Calu3 (cell line): ENCODE results near the gene MRPS18A. TPM values are rescaled to one million over a fixed set of nuclear protein-coding genes. Genes with fewer than 3 reads are reported as not detected.

Source experiments
- BruUV-seq: library from RNA; stranded (reverse); fragments of 400-500 nt; replicated peaks from 2 replicates; lab custom pipeline; 2021; lab: Mats Ljungman, UMichigan
- CTCF ChIA-PET: fragments of 300-600 bp; sonication (Branson Sonifier 250); formaldehyde crosslinking; loops from one replicate; lab custom pipeline; 2022; ENCODE audit warnings: antibody characterized with exemption; lab: Charles Lee
- DNase-seq: peaks from one replicate; pipeline ENCODE4 v3.0.0; 2022
- H3K27ac Mint-ChIP-seq: one replicate; pipeline ENCODE4 v1.8.0; 2022; ENCODE audit warnings: mixed read lengths; ENCODE audit not compliant: unreplicated experiment
- H3K27me3 Mint-ChIP-seq: one replicate; pipeline ENCODE4 v1.8.0; 2022; ENCODE audit warnings: mixed read lengths; ENCODE audit not compliant: unreplicated experiment
- H3K36me3 Mint-ChIP-seq: one replicate; pipeline ENCODE4 v1.8.0; 2022; ENCODE audit warnings: mild to moderate bottlenecking, moderate library complexity, mixed read lengths; ENCODE audit not compliant: insufficient read depth, unreplicated experiment
- H3K4me1 Mint-ChIP-seq: one replicate; pipeline ENCODE4 v1.8.0; 2022; ENCODE audit warnings: mild to moderate bottlenecking, low read depth, mixed read lengths; ENCODE audit not compliant: unreplicated experiment
- H3K4me3 Mint-ChIP-seq: one replicate; pipeline ENCODE4 v1.8.0; 2022; ENCODE audit warnings: mild to moderate bottlenecking, low read depth, moderate library complexity, mixed read lengths; ENCODE audit not compliant: unreplicated experiment
- H3K9me3 Mint-ChIP-seq: one replicate; pipeline ENCODE4 v1.8.0; 2022; ENCODE audit warnings: low read depth, mixed read lengths; ENCODE audit not compliant: unreplicated experiment
- intact Hi-C: fragments of 100-400 bp; cut with micrococcal nuclease; formaldehyde crosslinking; loops from one replicate; pipeline ENCODE4 v1.10.0; 2022; ENCODE audit not compliant: unreplicated experiment
- total RNA-seq: library from RNA; stranded (reverse); gene quantifications from 2 replicates; pipeline ENCODE4 v1.2.3, GENCODE V29; 2022
- TF ChIP-seq, protein P1 (sequence below): fragments of 200-600 bp; IDR thresholded peaks from one replicate; pipeline ENCODE4 v1.8.0; 2022; ENCODE audit warnings: antibody characterized with exemption; ENCODE audit not compliant: unreplicated experiment

The MRPS18A gene
- total RNA-seq, 1 experiment from 2014 or later: 88.8 TPM

DNA sequence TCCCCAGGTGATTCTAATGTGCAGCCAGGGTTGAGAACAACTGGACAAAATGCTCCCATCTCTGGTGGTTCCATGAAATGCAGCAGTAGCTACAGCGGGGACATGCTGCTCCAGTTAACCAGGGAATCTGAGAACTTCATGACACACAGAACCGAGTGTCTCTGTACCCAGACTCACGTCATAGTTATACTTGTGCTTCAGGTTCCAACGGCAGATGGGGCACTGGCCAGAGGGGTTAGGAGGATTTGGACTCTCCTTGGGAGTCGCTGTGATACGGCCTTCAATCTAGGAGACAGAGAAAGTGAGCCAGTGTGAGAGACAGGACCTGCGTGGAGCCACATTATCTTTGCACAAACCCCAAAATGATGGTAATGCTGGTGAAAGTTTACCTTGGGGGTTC is 9.2 kb downstream of the MRPS18A start:
- no peak for DNase-seq
- H3K36me3 Mint-ChIP-seq: peaks cover 59% of the 10 kb centered on the region
- no peak overlapping the region for H3K4me3 Mint-ChIP-seq
- intact Hi-C loops: no loop called here
- peaks cover 4% of the 10 kb centered on the region for H3K4me1 Mint-ChIP-seq
- no peak overlapping the region for H3K27ac Mint-ChIP-seq
- BruUV-seq: no TSS peak
- CTCF ChIA-PET: interaction anchor here (0.6 kb wide), 1 partner anchor 15 kb away, joined by 3 read pairs; no protein-coding TSS in a partner anchor
- no peaks in the 10 kb centered on the region for H3K27me3 Mint-ChIP-seq
- H3K9me3 Mint-ChIP-seq: no peaks in the 10 kb centered on the region
- TF ChIP-seq, protein P1, sequence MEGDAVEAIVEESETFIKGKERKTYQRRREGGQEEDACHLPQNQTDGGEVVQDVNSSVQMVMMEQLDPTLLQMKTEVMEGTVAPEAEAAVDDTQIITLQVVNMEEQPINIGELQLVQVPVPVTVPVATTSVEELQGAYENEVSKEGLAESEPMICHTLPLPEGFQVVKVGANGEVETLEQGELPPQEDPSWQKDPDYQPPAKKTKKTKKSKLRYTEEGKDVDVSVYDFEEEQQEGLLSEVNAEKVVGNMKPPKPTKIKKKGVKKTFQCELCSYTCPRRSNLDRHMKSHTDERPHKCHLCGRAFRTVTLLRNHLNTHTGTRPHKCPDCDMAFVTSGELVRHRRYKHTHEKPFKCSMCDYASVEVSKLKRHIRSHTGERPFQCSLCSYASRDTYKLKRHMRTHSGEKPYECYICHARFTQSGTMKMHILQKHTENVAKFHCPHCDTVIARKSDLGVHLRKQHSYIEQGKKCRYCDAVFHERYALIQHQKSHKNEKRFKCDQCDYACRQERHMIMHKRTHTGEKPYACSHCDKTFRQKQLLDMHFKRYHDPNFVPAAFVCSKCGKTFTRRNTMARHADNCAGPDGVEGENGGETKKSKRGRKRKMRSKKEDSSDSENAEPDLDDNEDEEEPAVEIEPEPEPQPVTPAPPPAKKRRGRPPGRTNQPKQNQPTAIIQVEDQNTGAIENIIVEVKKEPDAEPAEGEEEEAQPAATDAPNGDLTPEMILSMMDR: no peak

DNA sequence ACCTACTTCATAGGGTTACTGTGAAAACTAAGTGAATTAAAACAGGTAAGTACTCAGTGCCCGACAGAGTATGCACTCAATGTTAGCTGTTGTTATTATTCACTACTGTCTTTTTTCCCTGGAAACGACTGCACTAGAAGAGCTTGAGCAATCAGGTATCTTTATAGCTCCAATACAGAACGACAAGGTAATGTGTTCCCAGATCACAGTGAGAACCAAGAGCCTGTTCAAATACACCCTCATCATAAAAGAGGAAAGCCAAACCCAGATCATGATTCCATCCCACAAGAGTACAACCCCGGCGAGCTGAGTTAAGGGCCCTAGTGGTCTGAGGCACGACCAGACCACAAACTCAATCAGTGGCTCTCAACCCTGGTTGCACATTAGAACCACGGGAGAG is 9.8 kb downstream of the MRPS18A start:
- no peaks in the 10 kb centered on the region for H3K27me3 Mint-ChIP-seq
- no peak for DNase-seq
- peaks cover 65% of the 10 kb centered on the region for H3K36me3 Mint-ChIP-seq
- intact Hi-C loops: no loop called here
- no peak overlapping the region for H3K27ac Mint-ChIP-seq
- no peak overlapping the region for H3K4me3 Mint-ChIP-seq
- no peaks in the 10 kb centered on the region for H3K4me1 Mint-ChIP-seq
- no peaks in the 10 kb centered on the region for H3K9me3 Mint-ChIP-seq
- TF ChIP-seq, protein P1: no peak
- no TSS peak for BruUV-seq
- CTCF ChIA-PET: interaction anchor here (0.6 to 0.7 kb wide), 3 partner anchors 15 to 375 kb away, joined by 3 to 4 read pairs (median 3); no protein-coding TSS in a partner anchor

DNA sequence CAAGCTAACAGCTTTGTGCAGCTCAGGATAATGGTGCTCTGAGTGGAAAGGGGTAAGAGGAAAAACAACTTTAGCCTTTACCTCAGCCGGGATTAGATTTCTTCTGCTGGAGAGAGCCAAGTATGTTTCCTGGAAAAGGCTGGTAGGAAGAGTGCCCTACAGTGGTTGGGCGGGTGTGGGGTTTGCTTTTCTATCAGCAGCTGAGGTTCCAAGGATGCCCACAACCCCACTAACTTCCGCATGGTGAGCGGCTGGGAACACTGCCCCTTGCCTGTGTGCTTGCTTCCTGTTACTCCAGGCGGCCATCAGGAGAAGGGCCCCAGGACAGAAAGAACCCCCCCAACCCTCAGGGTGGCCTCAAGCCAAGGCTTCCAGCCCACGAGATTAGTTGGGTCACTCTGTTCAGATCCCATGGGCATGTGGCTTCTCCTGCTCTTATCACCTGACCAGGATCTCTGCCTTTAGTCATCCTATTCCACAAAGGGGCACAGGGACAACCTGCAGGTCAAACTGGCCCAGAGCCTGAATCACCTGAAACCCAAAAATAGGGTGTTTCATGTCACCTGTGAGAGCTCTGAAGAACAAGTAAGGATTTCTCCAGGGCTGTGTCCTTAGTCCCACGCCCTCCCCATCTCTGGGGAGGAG is 10.5 kb downstream of the MRPS18A start:
- intact Hi-C loops: no loop called here
- TF ChIP-seq, protein P1: no peak
- Mint-ChIP-seq H3K36me3 (peaks cover 72% of the 10 kb centered on the region), H3K27me3 (no peaks in the 10 kb centered on the region), H3K9me3 (no peaks in the 10 kb centered on the region), H3K4me3 (no peak overlapping the region), H3K27ac (no peak overlapping the region), H3K4me1 (no peaks in the 10 kb centered on the region)
- BruUV-seq: no TSS peak
- CTCF ChIA-PET: interaction anchor here (0.6 to 0.7 kb wide), 2 partner anchors 26 to 376 kb away, joined by 3 to 4 read pairs; no protein-coding TSS in a partner anchor
- no peak for DNase-seq

DNA sequence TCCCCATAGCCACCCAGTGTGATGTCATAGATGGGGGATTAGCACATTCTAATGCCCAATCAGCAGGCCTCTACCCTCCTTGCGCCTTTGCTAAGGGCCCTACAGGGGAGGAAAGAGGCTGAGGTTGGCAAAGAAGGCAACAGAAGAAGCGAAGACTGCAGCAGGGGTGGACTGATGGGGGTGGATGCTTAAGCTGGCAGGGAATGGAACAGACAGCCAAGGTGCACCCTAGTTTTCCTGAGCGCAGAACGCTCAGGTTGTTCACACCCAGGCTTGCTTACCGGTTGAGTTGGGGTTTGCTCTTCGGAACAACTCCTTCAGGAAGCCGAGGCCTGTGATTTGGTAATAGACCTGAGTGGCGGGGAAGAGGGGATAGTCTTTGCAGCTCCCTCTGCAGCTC is 12.7 kb downstream of the MRPS18A start:
- Mint-ChIP-seq H3K4me1 (no peaks in the 10 kb centered on the region), H3K36me3 (peaks cover 86% of the 10 kb centered on the region), H3K9me3 (no peaks in the 10 kb centered on the region), H3K27me3 (no peaks in the 10 kb centered on the region), H3K27ac (no peak overlapping the region), H3K4me3 (no peak overlapping the region)
- CTCF ChIA-PET: no interaction called here
- no peak for DNase-seq
- TF ChIP-seq, protein P1: no peak
- no TSS peak for BruUV-seq
- intact Hi-C loops: no loop called here
